Measurements from ENCODE around the gene KRTAP4-8.
"Not testable (repeated sequence)": the region's sequence is repeated elsewhere in the genome, so short reads cannot be mapped to it uniquely, and the experiment has no call there.

KRTAP4-8 gene

GRCh38 chr17:41108728-41109386, 10.9 kb upstream of the KRTAP4-8 start:
- not testable (repeated sequence) for DNase-seq, ATAC-seq

- no peak for DNase-seq
- no peak for ATAC-seq
These were observed 10.1 kb upstream of the KRTAP4-8 start for GRCh38 chr17:41107941-41108450.

- ATAC-seq, DNase-seq: not testable (repeated sequence)
These were observed 7.4 kb upstream of the KRTAP4-8 start, which contains the start of gene KRTAP4-9 for GRCh38 chr17:41105347-41105746. KRTAP4-9 (plus strand) TSS chr17:41105389; CDS start chr17:41105389, 0 bp downstream.

GRCh38 chr17:41104386-41105038, 6.6 kb upstream of the KRTAP4-8 start:
- not testable (repeated sequence) for DNase-seq, ATAC-seq

- ATAC-seq (no peak), DNase-seq (no peak)
These were observed 6.0 kb upstream of the KRTAP4-8 start for GRCh38 chr17:41103896-41104295.

- ATAC-seq (no peak), DNase-seq (no peak)
These were observed 3.8 kb upstream of the KRTAP4-8 start, which contains the start of gene KRTAP4-16 for GRCh38 chr17:41101586-41102259. KRTAP4-16 (minus strand) TSS chr17:41102209; CDS start chr17:41102209, 0 bp downstream.

GRCh38 chr17:41099682-41100480, 1.9 kb upstream of the KRTAP4-8 start:
- ATAC-seq, DNase-seq: not testable (repeated sequence)

GRCh38 chr17:41098481-41098880, 539 bp upstream of the KRTAP4-8 start:
- no peak for ATAC-seq
- no peak for DNase-seq

- DNase-seq = no peak
- no peak for ATAC-seq
These were observed 1.9 kb downstream of the KRTAP4-8 start for GRCh38 chr17:41096055-41096454.

GRCh38 chr17:41088760-41089352, 9.1 kb downstream of the KRTAP4-8 start:
- DNase-seq, ATAC-seq: not testable (repeated sequence)

GRCh38 chr17:41084100-41084856, 13.7 kb downstream of the KRTAP4-8 start, which contains the start of gene KRTAP4-7:
KRTAP4-7 (plus strand) TSS chr17:41084150; CDS start chr17:41084207, 57 bp downstream.
- DNase-seq, ATAC-seq: not testable (repeated sequence)

GRCh38 chr17:41083427-41083826, 14.5 kb downstream of the KRTAP4-8 start:
- not testable (repeated sequence) for ATAC-seq, DNase-seq

GRCh38 chr17:41082626-41083025, 15.3 kb downstream of the KRTAP4-8 start:
- no peak for DNase-seq
- no peak for ATAC-seq

GRCh38 chr17:41076788-41077187, 21.2 kb downstream of the KRTAP4-8 start:
- DNase-seq (no peak), ATAC-seq (no peak)

- DNase-seq = no peak
- no peak for ATAC-seq
These were observed 24.3 kb downstream of the KRTAP4-8 start for GRCh38 chr17:41073676-41074075.

GRCh38 chr17:41071606-41072360, 26.2 kb downstream of the KRTAP4-8 start:
- no peak for ATAC-seq
- no peak for DNase-seq

- ATAC-seq (no peak), DNase-seq (no peak)
These were observed 28.9 kb downstream of the KRTAP4-8 start for GRCh38 chr17:41069031-41069430.

GRCh38 chr17:41067281-41067680, 30.7 kb downstream of the KRTAP4-8 start:
- no peak for ATAC-seq
- DNase-seq = no peak

GRCh38 chr17:41065829-41066624, 31.9 kb downstream of the KRTAP4-8 start, which contains the start of gene KRTAP2-4:
KRTAP2-4 (minus strand) TSS chr17:41065879; CDS start chr17:41065845, 34 bp downstream.
- ATAC-seq = no peak
- no peak for DNase-seq
